Suprapubic skin (tissue), 4 donors: ENCODE data around the gene AP1S3.

Experiments
- EP300 ChIP-seq: sonication (generic); formaldehyde crosslinking; IDR thresholded peaks from one replicate; pipeline ENCODE4 v1.6.1; 2017; ENCODE audit warnings: antibody characterized with exemption
- POLR2A ChIP-seq, 2 donors: fragments of 450-650 bp; IDR thresholded peaks; one replicate each; pipeline ENCODE4 v1.6.1; 2017; ENCODE audit warnings: antibody characterized with exemption in 2 of 2, mild to moderate bottlenecking in 2 of 2, moderate library complexity in 2 of 2
- POLR2AphosphoS5 ChIP-seq, 3 donors: sonication (generic); formaldehyde crosslinking; IDR thresholded peaks; one replicate each; pipeline ENCODE4 v1.6.1; 2017; ENCODE audit warnings: antibody characterized with exemption in 3 of 3
- TF ChIP-seq, protein P1 (sequence below), 2 donors: fragments of 200-600 bp in 1 of 2; fragments of 450-650 bp in 1 of 2; sonication (generic) in 1 of 2; IDR thresholded peaks; one replicate each; pipeline ENCODE4 v1.5.1; 2016 to 2019; ENCODE audit warnings: antibody characterized with exemption in 2 of 2, mild to moderate bottlenecking in 1 of 2, moderate library complexity in 1 of 2

DNA sequence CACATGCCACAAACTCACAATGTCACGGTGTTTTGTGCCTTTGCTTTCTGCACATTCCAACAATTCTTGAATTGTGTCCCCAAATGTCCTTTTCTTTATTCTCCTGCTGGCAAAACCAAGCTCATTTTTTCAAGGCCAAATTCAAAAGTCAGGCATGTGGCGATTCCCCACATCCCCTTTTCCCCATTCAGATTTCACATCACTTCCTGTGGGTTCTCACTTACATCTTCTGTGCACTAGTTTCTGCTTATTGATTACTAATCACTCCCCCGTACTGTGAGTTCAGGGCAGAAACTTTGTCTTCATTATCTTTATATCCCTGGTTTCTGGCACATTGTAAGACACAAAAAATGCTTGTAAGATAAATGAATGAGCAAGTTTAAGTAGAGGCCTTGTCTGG is 69.2 kb downstream of the AP1S3 start:
- TF ChIP-seq POLR2AphosphoS5 (IDR thresholded peaks at IDR 0.05), result no peak
- TF ChIP-seq, protein P1, sequence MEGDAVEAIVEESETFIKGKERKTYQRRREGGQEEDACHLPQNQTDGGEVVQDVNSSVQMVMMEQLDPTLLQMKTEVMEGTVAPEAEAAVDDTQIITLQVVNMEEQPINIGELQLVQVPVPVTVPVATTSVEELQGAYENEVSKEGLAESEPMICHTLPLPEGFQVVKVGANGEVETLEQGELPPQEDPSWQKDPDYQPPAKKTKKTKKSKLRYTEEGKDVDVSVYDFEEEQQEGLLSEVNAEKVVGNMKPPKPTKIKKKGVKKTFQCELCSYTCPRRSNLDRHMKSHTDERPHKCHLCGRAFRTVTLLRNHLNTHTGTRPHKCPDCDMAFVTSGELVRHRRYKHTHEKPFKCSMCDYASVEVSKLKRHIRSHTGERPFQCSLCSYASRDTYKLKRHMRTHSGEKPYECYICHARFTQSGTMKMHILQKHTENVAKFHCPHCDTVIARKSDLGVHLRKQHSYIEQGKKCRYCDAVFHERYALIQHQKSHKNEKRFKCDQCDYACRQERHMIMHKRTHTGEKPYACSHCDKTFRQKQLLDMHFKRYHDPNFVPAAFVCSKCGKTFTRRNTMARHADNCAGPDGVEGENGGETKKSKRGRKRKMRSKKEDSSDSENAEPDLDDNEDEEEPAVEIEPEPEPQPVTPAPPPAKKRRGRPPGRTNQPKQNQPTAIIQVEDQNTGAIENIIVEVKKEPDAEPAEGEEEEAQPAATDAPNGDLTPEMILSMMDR (IDR thresholded peaks at IDR 0.05), result no peak
- no peak for TF ChIP-seq POLR2A (IDR thresholded peaks at IDR 0.05)
- TF ChIP-seq EP300, result no peak
